VCaP (cell line): ENCODE results near the gene HYAL1.
"Not testable (repeated sequence)": the region's sequence is repeated elsewhere in the genome, so short reads cannot be mapped to it uniquely, and the experiment has no call there.

Experiments used
- H3K27ac ChIP-seq: fragments of 450-650 bp; 2 replicates; pipeline ENCODE4 v1.5.1; 2017
- CTCF ChIP-seq: fragments of 450-650 bp; conservative IDR thresholded peaks from 2 replicates; pipeline ENCODE4 v1.5.1; 2017; ENCODE audit warnings: mild to moderate bottlenecking, moderate library complexity

Gene HYAL1

GRCh38 chr3:50288387-50289007 is 14.9 kb downstream of the HYAL1 start:
- TF ChIP-seq CTCF, result no peak
- no peak overlapping the region for H3K27ac ChIP-seq

- no peak overlapping the region for H3K27ac ChIP-seq
- TF ChIP-seq CTCF, result no peak
These were observed 16.1 kb downstream of the HYAL1 start for GRCh38 chr3:50287262-50287661.

- no peak overlapping the region for H3K27ac ChIP-seq
- TF ChIP-seq CTCF, result no peak
These were observed 16.8 kb downstream of the HYAL1 start for GRCh38 chr3:50286322-50287227.

- not testable (repeated sequence) for H3K27ac ChIP-seq
These were observed 19.3 kb downstream of the HYAL1 start for GRCh38 chr3:50284121-50284520.

- no peak for TF ChIP-seq CTCF
- H3K27ac ChIP-seq, result no peak overlapping the region
These were observed 23.9 kb downstream of the HYAL1 start for GRCh38 chr3:50279255-50280016.

- TF ChIP-seq CTCF, result no peak
- no peak within 1 kb of the TSS for H3K27ac ChIP-seq
These were observed 24.5 kb downstream of the HYAL1 start, which contains the start of gene LSMEM2 for GRCh38 chr3:50278880-50279224. LSMEM2 (plus strand) TSS chr3:50279087; CDS start chr3:50279114, 27 bp downstream.

- no peak overlapping the region for H3K27ac ChIP-seq
- no peak for TF ChIP-seq CTCF
These were observed 25.1 kb downstream of the HYAL1 start for GRCh38 chr3:50278123-50278879.
